GM19468 (cell line): ENCODE measurements around the gene NBEAL1.
"Not testable (repeated sequence)": the region's sequence is repeated elsewhere in the genome, so short reads cannot be mapped to it uniquely, and the experiment has no call there.

Source experiments
- ATAC-seq: cut with Tn5 transposase; IDR thresholded peaks from one replicate; pipeline ENCODE4 v1.9.1; 2021; ENCODE audit warnings: mild to moderate bottlenecking, moderate library complexity, moderate number of reproducible peaks; ENCODE audit not compliant: unreplicated experiment; ENCODE audit errors: extremely low read depth

Gene NBEAL1

DNA sequence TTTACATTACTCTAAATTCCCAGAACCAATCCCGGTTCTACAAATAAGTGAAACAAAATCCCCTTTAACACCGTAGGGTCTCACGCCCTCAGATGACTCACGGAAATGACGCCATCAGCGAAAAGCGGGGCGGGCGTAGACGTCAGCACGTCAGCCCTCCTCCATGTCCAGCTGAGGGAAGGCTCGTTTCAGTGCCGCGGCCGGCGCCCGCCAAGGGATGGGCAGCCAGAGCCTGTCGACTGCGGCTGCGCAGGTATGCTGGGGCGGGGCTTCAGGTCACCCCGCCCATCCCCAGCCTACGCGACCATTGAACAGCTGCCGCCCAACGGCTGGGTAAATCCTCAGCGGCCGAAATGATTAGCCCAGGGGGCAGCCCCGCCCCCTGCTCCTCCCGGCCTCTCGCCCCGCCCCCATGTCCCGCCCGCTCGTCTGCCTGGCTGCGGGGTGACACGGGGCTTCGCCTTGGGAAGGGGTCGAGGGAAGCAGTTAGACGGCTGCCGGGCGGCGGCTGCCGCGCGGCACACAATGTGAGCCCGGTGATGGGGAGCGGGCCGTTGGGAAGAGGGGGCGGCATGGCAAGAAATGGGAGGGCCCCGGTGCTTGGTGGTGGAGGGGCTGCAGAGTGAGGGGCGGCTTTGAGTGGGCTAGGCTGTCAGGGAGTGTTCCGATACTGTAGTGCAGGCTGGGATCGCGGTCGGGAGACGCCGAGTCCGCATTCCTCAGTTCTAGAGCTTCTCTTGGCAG lies at the start of gene NBEAL1:
Gene NBEAL1 (plus strand): TSS at position 420 of the 744 bp plus-strand sequence. CDS start 1,510 bp downstream, outside the sequence.
- peak; percentile 98 for ATAC-seq

DNA sequence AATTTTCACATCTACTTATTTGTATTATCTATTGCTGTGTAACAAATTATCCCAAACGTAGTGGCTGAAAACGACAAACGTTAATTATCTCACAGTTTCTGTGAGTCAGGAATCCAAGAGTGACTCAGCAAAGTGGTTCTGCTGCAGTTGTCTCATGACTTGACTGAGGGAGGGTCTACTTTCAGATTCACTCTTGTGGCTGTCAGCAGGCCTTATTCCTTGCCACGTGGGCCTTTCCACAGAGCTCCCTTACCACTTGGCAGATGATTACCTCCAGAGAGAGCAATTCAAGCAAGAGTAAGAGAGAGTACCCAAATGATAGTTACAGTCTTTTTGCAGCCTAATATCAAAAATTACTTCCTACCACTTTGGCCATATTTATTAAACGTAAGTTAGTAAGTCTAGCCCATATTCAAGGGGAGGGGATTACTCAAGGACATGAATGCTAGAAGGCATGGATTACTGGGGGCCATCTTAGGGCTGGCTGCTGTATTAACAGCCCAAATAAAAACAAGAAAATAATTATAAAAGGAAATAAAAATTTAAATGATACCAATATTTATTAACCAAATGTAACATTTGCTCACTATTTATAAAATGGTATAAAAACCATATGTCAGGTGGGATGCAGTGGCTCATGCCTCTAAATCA lies 48.7 kb upstream of the NBEAL1 start:
- ATAC-seq = peak; percentile 63

DNA sequence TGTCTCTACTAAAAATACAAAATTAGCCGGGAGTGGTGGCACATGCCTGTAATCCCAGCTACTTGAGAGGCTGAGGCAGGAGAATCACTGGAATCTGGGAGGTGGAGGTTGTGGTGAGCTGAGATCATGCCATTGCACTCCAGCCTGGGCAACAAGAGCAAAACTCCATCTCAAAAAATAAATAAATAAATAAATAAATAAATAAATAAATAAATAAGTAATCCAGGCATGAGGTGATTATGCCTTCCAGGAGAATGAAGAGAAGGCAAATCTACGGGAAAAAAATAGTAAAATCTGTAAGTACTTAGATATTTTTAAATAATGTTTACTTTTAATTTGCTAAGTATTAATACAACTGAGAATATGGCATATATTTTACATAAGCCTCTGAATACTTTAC lies 45.3 kb upstream of the NBEAL1 start:
- ATAC-seq = not testable (repeated sequence)

- no peak for ATAC-seq
These were observed 37.9 kb upstream of the NBEAL1 start for GRCh38 chr2:202976809-202977208.

DNA sequence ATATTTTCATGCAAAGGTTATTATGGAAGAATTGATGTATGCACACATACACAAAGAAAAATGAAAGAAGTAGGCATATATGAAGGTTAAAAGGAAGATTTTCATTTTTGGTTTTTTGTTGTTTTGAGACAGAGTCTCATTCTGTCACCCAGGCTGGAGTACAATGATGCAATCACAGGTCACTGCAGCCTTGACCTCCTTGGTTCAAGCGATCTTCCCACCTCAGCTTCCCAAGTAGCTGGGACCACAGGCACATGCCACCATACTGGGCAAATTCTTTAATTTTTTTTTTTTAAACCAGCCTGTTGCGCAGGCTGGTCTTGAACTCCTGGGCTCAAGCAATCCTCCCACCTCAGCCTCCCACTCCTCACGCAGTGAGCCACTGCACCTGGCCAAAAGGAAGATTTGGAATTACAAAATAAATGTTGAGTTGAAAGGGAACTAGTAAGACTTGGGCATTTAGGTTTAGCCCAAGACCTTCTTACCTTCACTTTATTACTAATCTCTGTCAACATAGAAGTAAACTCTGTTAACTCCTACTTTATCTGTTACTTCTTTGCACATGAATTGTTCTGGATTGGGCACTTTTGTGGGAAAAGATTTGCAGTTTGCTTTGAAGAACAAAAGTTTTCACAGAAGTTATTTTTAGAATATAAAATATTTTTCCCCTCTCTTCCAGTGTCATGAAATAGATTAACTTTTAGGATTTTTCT lies 31.7 kb upstream of the NBEAL1 start:
- no peak for ATAC-seq

DNA sequence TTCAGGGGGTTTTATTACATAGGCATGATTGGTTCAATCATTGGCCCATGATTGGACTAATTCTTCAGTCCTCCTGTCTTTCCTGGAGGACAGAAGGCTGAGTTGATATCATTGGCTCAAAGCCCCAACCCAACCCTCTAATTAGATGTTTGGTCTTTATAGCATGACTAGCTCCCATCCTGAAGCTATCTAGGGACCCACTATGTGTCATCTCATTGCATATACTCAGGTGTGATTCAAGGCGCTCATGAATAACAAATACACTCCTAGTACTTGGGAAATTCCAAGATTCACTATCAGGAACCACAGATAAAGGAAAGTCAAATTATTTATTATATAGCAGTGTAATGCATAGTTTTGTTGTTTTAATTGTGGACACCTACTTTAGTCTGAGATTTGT lies 24.9 kb upstream of the NBEAL1 start:
- ATAC-seq = no peak

GRCh38 chr2:202990501-202990900 lies 24.2 kb upstream of the NBEAL1 start:
- ATAC-seq = no peak

DNA sequence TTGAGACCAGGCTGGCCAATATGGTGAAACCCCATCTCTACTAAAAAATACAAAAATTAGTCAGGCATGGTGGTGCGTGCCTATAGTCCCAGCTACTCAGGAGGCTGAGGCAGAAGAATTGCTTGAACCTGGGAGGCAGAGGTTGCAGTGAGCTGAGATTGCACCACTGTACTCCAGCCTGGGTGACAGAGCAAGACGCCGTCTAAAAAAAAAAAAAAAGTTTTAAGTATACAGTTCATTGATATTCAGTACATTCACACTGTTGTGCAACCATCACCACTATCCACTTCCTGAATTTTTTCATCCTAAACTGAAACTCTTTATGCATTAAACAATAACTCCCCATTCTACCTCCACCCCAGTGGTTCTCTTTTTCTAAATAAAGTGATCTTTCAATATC lies 17.6 kb upstream of the NBEAL1 start:
- ATAC-seq = not testable (repeated sequence)

DNA sequence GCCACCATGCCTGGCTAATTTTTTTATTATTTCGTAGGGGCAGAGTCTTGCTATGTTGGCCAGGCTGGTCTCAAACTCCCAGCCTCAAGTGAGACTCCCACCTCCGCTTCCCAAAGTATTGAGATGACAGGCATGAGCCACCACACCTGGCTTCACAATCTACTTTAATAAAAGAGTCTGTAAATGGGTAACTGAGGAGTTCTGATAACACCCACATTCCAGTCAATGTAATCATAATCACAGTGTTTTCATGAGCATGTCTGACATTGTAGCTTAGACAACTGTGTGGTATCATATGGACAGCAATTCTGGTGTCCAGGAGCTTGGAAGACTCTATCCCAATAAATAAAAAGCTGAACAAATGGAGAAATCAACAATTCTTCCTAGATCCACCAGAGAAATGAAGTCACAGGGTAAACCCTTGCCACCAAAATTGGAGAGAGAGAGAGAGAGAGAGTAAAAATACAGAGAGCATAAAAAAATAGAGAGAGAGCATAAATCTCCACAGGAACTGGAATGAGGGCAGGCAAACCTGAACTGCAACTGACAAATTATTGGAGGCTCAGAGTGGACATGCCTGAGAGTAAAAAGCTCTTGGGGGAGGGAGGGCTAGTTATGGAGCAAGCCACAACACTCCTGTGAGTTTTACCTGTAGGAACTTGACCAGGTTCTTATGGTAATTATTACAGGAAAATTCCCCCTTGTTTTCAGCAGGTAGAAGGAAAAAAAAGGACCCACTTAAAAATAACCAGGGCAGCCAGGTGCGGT lies 12.4 kb upstream of the NBEAL1 start:
- no peak for ATAC-seq

GRCh38 chr2:203003716-203004115 lies 11.0 kb upstream of the NBEAL1 start:
- ATAC-seq = no peak

- no peak for ATAC-seq
These were observed 2.0 kb downstream of the NBEAL1 start for GRCh38 chr2:203016716-203017115.

- ATAC-seq = no peak
These were observed 3.5 kb downstream of the NBEAL1 start for GRCh38 chr2:203018181-203018580.

- ATAC-seq = no peak
These were observed 4.5 kb downstream of the NBEAL1 start for GRCh38 chr2:203019142-203019541.

- no peak for ATAC-seq
These were observed 7.3 kb downstream of the NBEAL1 start for GRCh38 chr2:203021991-203022390.

DNA sequence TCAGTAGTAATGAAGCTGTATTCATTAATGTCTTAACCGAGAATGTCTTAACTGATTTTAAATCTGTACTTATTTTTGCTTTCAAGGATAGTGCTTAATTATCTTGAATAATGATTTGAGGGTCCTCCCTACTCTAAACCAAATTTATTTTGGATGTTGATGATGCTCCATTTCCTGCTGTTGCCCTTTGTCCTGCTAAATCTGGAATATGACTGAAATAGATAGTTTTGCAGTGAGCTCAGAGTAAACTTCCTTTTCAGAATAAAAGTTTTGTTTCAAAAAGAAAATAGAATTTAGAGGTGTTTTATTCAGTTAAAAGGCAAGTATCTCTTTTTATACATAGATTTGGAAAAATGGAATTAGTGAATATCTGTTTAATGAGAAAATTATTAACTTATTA lies 8.1 kb downstream of the NBEAL1 start:
- no peak for ATAC-seq

DNA sequence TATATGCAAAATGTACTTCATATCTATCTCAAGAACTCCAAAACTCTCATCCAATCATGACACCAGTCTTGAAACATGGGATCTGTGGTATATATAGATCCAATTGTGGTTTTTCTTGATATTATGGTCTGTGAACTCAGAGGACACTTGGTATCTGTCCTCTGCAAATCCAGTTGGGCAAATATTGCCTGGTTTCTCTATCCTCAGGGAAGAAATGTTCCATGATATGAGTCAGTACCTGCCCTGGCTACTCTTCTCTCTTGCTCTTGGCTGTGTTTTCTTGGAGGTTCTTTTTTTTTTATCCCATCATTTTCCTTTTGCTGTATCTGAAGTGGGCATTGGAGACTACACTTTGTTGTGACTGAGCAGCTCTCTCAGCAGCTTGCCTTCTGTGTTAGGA lies 10.9 kb downstream of the NBEAL1 start:
- no peak for ATAC-seq

- ATAC-seq = no peak
These were observed 15.9 kb downstream of the NBEAL1 start for GRCh38 chr2:203030545-203030944.

- no peak for ATAC-seq
These were observed 16.3 kb downstream of the NBEAL1 start for GRCh38 chr2:203030991-203031390.

GRCh38 chr2:203033395-203033794 lies 18.7 kb downstream of the NBEAL1 start:
- ATAC-seq = no peak

DNA sequence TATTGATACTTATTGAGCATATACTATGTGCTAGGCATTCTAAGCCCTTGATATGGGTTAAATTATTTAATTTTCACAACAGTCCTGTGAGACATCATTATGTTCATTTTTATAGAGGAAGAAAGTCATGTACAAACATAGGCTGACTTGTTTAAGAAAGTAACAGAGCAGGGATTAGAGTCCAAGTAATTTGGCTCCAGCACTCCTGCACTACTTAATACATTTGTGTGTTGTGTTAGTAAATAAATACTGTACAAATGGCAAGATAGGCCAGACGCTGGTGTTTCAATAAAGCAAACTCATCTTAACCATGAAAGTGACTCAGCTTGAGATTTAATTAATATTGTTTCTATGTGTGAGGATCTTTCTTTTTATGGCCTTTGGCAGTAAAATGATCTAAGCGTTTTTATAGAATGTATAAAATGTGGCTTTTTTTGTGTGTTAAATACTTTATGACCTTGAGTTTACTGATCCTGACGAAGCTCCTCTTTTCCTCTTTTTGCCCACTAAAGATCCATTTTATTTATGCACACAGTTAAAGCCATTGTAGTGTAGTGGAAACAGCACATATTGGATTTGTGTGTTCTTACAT lies 21.3 kb downstream of the NBEAL1 start:
- no peak for ATAC-seq
